WTC11 (cell line): ENCODE data around the gene ACOX3.

Source experiments
- CREB1 ChIP-seq: sonication (generic); formaldehyde crosslinking; IDR thresholded peaks from 2 replicates; pipeline ENCODE4 v1.8.0; 2023; ENCODE audit warnings: mild to moderate bottlenecking, missing genetic modification reagents
- FOXK1 ChIP-seq: sonication (generic); formaldehyde crosslinking; IDR thresholded peaks from 2 replicates; pipeline ENCODE4 v1.8.0; 2022; ENCODE audit warnings: mild to moderate bottlenecking, moderate library complexity, missing genetic modification reagents
- GABPB1 ChIP-seq: sonication (generic); formaldehyde crosslinking; IDR thresholded peaks from 2 replicates; pipeline ENCODE4 v1.8.1; 2023; ENCODE audit warnings: mild to moderate bottlenecking, missing genetic modification reagents
- MAX ChIP-seq: sonication (generic); formaldehyde crosslinking; IDR thresholded peaks from 2 replicates; pipeline ENCODE4 v1.8.0; 2022; ENCODE audit warnings: mild to moderate bottlenecking, missing genetic modification reagents
- NR3C1 ChIP-seq: sonication (generic); formaldehyde crosslinking; conservative IDR thresholded peaks from 2 replicates; pipeline ENCODE4 v1.8.1; 2023; ENCODE audit warnings: low read depth, mild to moderate bottlenecking, missing genetic modification reagents
- TCF7 ChIP-seq: sonication (generic); formaldehyde crosslinking; IDR thresholded peaks from 2 replicates; pipeline ENCODE4 v1.8.0; 2022; ENCODE audit warnings: mild to moderate bottlenecking, low read depth, missing genetic modification reagents, moderate library complexity
- TF ChIP-seq, protein P1 (sequence below): fragments of 200-600 bp; IDR thresholded peaks from 2 replicates; pipeline ENCODE4 v1.8.0; 2022; ENCODE audit warnings: antibody characterized with exemption
- TF ChIP-seq, protein P2 (sequence below): sonication (generic); formaldehyde crosslinking; IDR thresholded peaks from 2 replicates; pipeline ENCODE4 v1.8.1; 2022; ENCODE audit warnings: mild to moderate bottlenecking, moderate library complexity, missing genetic modification reagents

GRCh38 chr4:8422786-8423185 is 17.7 kb downstream of the ACOX3 start:
- no peak for TF ChIP-seq NR3C1 (CRISPR knock-in tag)
- TF ChIP-seq FOXK1 (CRISPR knock-in tag), result no peak
- TF ChIP-seq, protein P1, sequence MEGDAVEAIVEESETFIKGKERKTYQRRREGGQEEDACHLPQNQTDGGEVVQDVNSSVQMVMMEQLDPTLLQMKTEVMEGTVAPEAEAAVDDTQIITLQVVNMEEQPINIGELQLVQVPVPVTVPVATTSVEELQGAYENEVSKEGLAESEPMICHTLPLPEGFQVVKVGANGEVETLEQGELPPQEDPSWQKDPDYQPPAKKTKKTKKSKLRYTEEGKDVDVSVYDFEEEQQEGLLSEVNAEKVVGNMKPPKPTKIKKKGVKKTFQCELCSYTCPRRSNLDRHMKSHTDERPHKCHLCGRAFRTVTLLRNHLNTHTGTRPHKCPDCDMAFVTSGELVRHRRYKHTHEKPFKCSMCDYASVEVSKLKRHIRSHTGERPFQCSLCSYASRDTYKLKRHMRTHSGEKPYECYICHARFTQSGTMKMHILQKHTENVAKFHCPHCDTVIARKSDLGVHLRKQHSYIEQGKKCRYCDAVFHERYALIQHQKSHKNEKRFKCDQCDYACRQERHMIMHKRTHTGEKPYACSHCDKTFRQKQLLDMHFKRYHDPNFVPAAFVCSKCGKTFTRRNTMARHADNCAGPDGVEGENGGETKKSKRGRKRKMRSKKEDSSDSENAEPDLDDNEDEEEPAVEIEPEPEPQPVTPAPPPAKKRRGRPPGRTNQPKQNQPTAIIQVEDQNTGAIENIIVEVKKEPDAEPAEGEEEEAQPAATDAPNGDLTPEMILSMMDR, result no peak
- no peak for TF ChIP-seq TCF7 (CRISPR knock-in tag)
- no peak for TF ChIP-seq CREB1 (CRISPR knock-in tag)
- TF ChIP-seq, protein P2, sequence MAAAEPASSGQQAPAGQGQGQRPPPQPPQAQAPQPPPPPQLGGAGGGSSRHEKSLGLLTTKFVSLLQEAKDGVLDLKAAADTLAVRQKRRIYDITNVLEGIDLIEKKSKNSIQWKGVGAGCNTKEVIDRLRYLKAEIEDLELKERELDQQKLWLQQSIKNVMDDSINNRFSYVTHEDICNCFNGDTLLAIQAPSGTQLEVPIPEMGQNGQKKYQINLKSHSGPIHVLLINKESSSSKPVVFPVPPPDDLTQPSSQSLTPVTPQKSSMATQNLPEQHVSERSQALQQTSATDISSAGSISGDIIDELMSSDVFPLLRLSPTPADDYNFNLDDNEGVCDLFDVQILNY (CRISPR knock-in tag), result no peak
- TF ChIP-seq MAX (CRISPR knock-in tag), result no peak
- no peak for TF ChIP-seq GABPB1 (CRISPR knock-in tag)
